Keratinocyte (primary cell): Measurements from ENCODE around the gene TCHH. TPM values are rescaled to one million over a fixed set of nuclear protein-coding genes. Genes with fewer than 3 reads are reported as not detected.

Experiments used
- DNase-seq: peaks from one replicate; pipeline ENCODE4 v3.0.0-alpha.2; 2011; ENCODE audit warnings: low read depth, missing footprints, low spot score
- FAIRE-seq: peaks from 2 replicates; lab custom pipeline; 2011; peaks lifted over from hg19 to GRCh38; lab: Jason Lieb, UNC
- H2AFZ ChIP-seq: 2 replicates; pipeline ENCODE4 v1.6.0; 2012; ENCODE audit warnings: low read length, control low read depth, inconsistent platforms; ENCODE audit not compliant: control insufficient read depth
- H3K27ac ChIP-seq: 2 replicates; pipeline ENCODE4 v1.5.1; 2011; ENCODE audit warnings: low read length; ENCODE audit not compliant: control insufficient read depth, insufficient read depth
- H3K27me3 ChIP-seq: 3 replicates; pipeline ENCODE4 v1.6.0; 2011; ENCODE audit warnings: low read length; ENCODE audit not compliant: control insufficient read depth, insufficient read depth; ENCODE audit errors: extremely low read depth
- H3K36me3 ChIP-seq, 2 experiments: 2 replicates in 1 of 2; 3 replicates in 1 of 2; pipeline ENCODE4 v1.5.1; 2011; ENCODE audit warnings: low read length in 2 of 2, mild to moderate bottlenecking in 1 of 2; ENCODE audit not compliant: control insufficient read depth in 2 of 2, insufficient read depth in 2 of 2; ENCODE audit errors: extremely low read depth in 1 of 2
- H3K4me1 ChIP-seq: 3 replicates; pipeline ENCODE4 v1.5.1; 2011; ENCODE audit warnings: low read length; ENCODE audit not compliant: control insufficient read depth, insufficient read depth; ENCODE audit errors: extremely low read depth
- H3K4me2 ChIP-seq: 3 replicates; pipeline ENCODE4 v1.6.0; 2011; ENCODE audit warnings: low read depth, low read length; ENCODE audit not compliant: control insufficient read depth, insufficient read depth; ENCODE audit errors: extremely low read depth
- H3K4me3 ChIP-seq, 3 experiments: fragments of 200-600 bp in 1 of 3; sonication (generic) in 1 of 3; 2 replicates in 2 of 3; 3 replicates in 1 of 3; pipeline ENCODE4 v1.5.1; 2011 to 2016; ENCODE audit warnings: low read length in 3 of 3, mild to moderate bottlenecking in 3 of 3, control low read depth in 2 of 3, inconsistent platforms in 1 of 3, low read depth in 1 of 3, mixed read lengths in 1 of 3, mixed run types in 1 of 3, moderate library complexity in 1 of 3; ENCODE audit not compliant: control insufficient read depth in 2 of 3, insufficient read depth in 2 of 3; ENCODE audit errors: extremely low read depth in 1 of 3
- H3K79me2 ChIP-seq: 2 replicates; pipeline ENCODE4 v1.6.0; 2012; ENCODE audit warnings: low read length; ENCODE audit not compliant: control insufficient read depth, insufficient read depth
- H3K9ac ChIP-seq: 3 replicates; pipeline ENCODE4 v1.6.0; 2011; ENCODE audit warnings: low read length; ENCODE audit not compliant: control insufficient read depth, insufficient read depth; ENCODE audit errors: extremely low read depth
- H3K9me1 ChIP-seq: 3 replicates; pipeline ENCODE4 v1.6.0; 2011; ENCODE audit warnings: low read length; ENCODE audit not compliant: control insufficient read depth, insufficient read depth; ENCODE audit errors: extremely low read depth
- H3K9me3 ChIP-seq: 2 replicates; pipeline ENCODE4 v1.5.1; 2012; ENCODE audit warnings: low read depth, low read length; ENCODE audit not compliant: control insufficient read depth
- H4K20me1 ChIP-seq: 3 replicates; pipeline ENCODE4 v1.6.0; 2011; ENCODE audit warnings: low read length; ENCODE audit not compliant: control insufficient read depth, insufficient read depth; ENCODE audit errors: extremely low read depth
- EZH2 ChIP-seq: IDR thresholded peaks from one replicate; pipeline ENCODE4 v1.6.1; 2012; ENCODE audit warnings: inconsistent platforms, mild to moderate bottlenecking, low read length, moderate library complexity
- dilution Hi-C: fragments of 300-500 bp; cut with MboI; formaldehyde crosslinking; loops from one replicate; pipeline ENCODE4 v1.7.0; 2020; ENCODE audit warnings: low sequenced_read_pairs; ENCODE audit not compliant: extremely low pct_ligation_motif_present
- polyA plus RNA-seq, 5 experiments: library from polyadenylated mRNA; depleted of rRNA in 3 of 5; stranded (reverse) in 3 of 5; stranded (forward) in 1 of 5; unstranded in 1 of 5; fragments of >200 nt; gene quantifications; 1 replicate in 1 of 5; 2 replicates in 3 of 5; 3 replicates in 1 of 5; pipeline versions ENCODE4 v1.2.1 to v1.2.3, GENCODE V29; 2011 to 2012; ENCODE audit warnings: missing spikeins in 2 of 5, low read depth in 1 of 5, low replicate concordance in 1 of 5
- TF ChIP-seq, protein P1 (sequence below), 3 experiments: IDR thresholded peaks in 1 of 3; conservative IDR thresholded peaks in 1 of 3; optimal IDR thresholded peaks in 1 of 3; 2 replicates in 2 of 3; 3 replicates in 1 of 3; pipeline versions ENCODE3 to v1.5.1; 2011; ENCODE audit warnings: low read length in 3 of 3, mild to moderate bottlenecking in 3 of 3, moderate library complexity in 2 of 3, control low read depth in 1 of 3, inconsistent platforms in 1 of 3; ENCODE audit not compliant: insufficient read depth in 2 of 3; ENCODE audit errors: extremely low read depth in 1 of 3

The TCHH gene
- polyA plus RNA-seq, 1 donor (not counting 4 experiments of a cell fraction or from before 2014, with no cell fraction given), result 0.25 TPM

DNA sequence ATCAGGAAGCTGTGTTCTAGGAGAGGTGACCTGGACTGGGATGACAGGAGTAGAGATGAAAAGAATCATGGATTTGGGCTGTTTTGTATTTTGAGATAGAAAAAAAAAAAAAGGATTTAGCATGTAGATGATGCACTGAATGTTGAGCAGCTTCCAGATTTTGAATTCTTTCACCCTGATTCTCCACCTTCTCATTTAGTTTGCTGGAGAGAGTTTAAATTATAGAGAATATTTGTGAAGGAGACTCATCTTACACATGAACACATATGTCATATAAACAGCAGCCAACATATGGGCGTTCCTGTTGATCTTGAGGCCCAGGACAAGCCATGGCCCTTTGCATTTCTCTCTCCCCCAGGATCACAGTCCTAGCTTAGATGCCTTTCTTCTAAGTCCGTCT is 36.4 kb upstream of the TCHH start:
- Histone ChIP-seq H3K36me3 (no peaks in the 10 kb centered on the region), H3K4me3 (no peak overlapping the region), H3K9ac (no peak overlapping the region), H3K4me1 (no peaks in the 10 kb centered on the region), H2AFZ (no peak overlapping the region), H4K20me1 (no peaks in the 10 kb centered on the region), H3K27ac (no peak overlapping the region), H3K9me1 (no peaks in the 10 kb centered on the region), H3K4me2 (no peak overlapping the region), H3K79me2 (no peaks in the 10 kb centered on the region), H3K9me3 (peaks cover 7% of the 10 kb centered on the region), H3K27me3 (no peaks in the 10 kb centered on the region)
- dilution Hi-C loops, result no loop called here
- FAIRE-seq, result no peak
- no peak for DNase-seq
- no peak for TF ChIP-seq EZH2
- TF ChIP-seq, protein P1, sequence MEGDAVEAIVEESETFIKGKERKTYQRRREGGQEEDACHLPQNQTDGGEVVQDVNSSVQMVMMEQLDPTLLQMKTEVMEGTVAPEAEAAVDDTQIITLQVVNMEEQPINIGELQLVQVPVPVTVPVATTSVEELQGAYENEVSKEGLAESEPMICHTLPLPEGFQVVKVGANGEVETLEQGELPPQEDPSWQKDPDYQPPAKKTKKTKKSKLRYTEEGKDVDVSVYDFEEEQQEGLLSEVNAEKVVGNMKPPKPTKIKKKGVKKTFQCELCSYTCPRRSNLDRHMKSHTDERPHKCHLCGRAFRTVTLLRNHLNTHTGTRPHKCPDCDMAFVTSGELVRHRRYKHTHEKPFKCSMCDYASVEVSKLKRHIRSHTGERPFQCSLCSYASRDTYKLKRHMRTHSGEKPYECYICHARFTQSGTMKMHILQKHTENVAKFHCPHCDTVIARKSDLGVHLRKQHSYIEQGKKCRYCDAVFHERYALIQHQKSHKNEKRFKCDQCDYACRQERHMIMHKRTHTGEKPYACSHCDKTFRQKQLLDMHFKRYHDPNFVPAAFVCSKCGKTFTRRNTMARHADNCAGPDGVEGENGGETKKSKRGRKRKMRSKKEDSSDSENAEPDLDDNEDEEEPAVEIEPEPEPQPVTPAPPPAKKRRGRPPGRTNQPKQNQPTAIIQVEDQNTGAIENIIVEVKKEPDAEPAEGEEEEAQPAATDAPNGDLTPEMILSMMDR (optimal IDR thresholded peaks at IDR 0.05 in 1 of 3, IDR thresholded peaks at IDR 0.05 in 1 of 3, conservative IDR thresholded peaks at IDR 0.05 in 1 of 3; ENCODE audit: extremely low read depth in 1 of 3, insufficient read depth in 2 of 3, low read length in 3 of 3), result no peak

DNA sequence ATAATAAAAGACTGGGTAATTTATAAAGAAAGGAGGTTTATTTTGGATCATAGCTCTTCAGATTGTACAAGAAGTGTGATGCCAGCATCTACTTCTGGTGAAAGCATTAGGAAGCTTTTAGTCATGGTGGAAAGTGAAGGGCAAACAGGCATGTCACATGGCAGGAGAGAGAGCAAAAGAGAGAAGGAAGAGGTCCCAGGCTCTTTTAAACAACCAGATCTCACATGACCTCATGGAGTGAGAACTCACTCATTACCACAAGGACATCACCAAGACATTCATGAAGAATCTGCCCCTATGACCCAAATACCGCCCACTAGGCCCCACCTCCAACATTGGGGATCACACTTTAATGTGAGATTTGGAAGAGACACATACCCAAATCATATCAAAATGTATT is 33.7 kb upstream of the TCHH start:
- Histone ChIP-seq H3K9me1 (no peaks in the 10 kb centered on the region), H3K27me3 (no peaks in the 10 kb centered on the region), H3K36me3 (no peaks in the 10 kb centered on the region), H3K27ac (no peak overlapping the region), H3K4me2 (no peak overlapping the region), H3K9ac (no peak overlapping the region), H2AFZ (no peak overlapping the region), H3K4me1 (no peaks in the 10 kb centered on the region), H3K79me2 (no peaks in the 10 kb centered on the region), H3K9me3 (peaks cover 8% of the 10 kb centered on the region), H4K20me1 (no peaks in the 10 kb centered on the region), H3K4me3 (no peak overlapping the region)
- FAIRE-seq (peak; percentile 34), DNase-seq (no peak)
- TF ChIP-seq, protein P1 (optimal IDR thresholded peaks at IDR 0.05 in 1 of 3, IDR thresholded peaks at IDR 0.05 in 1 of 3, conservative IDR thresholded peaks at IDR 0.05 in 1 of 3; ENCODE audit: extremely low read depth in 1 of 3, insufficient read depth in 2 of 3, low read length in 3 of 3), result no peak
- TF ChIP-seq EZH2, result no peak
- dilution Hi-C loops, result no loop called here
